ENCODE results near the gene CAMTA2.

DNA sequence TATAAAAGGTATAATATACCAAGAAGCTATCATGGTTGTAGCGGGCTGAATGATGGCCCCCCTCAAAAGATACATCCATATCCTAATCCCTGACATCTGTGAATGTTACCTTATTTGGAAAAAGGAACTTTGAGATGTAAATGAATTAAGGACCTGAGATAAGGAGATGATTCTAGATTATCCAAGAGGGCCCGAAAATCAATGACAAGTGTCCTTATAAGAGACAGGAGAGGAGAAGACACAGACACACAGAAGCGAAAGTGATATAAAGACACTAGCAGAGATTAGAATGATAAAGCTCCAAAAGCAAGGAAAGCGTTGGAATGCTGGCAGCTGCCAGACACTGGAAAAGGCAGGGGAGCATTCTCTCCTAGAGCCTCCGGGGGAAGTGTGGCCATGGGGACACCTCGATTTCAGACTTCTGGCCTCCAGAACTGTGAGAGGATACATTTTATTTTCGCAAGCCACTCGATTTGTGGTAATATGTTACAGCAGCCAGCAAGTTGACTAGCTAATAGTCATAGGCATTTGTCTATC is 67.9 kb downstream of the CAMTA2 start:
- TF ChIP-seq GATA3 (IDR thresholded peaks at IDR 0.05; ENCODE audit: low read depth, low read length) (no peak), GATA2 (IDR thresholded peaks at IDR 0.05; ENCODE audit: low read depth, low read length) (peak; percentile 78)

Data from SH-SY5Y (cell line).